GM23338 (cell line): ENCODE data around the gene PITX1. TPM values are rescaled to one million over a fixed set of nuclear protein-coding genes. Genes with fewer than 3 reads are reported as not detected.

ENCODE experiments used
- ATAC-seq: fragments of 200-7000 bp; cut with Tn5 transposase; 3 replicates; pipeline ENCODE4 v1.9.1; 2020
- DNase-seq: peaks from one replicate; pipeline ENCODE4 v3.0.0-alpha.2; 2015; ENCODE audit warnings: low spot score
- H2AFZ ChIP-seq: fragments of 200-600 bp; sonication (generic); 2 replicates; pipeline ENCODE4 v1.8.0; 2016; ENCODE audit warnings: antibody characterized with exemption, mild to moderate bottlenecking, moderate library complexity
- H3F3A ChIP-seq: fragments of 200-600 bp; sonication (generic); replicated peaks from 2 replicates; pipeline ENCODE4 v1.8.0; 2017; ENCODE audit warnings: antibody characterized with exemption, mixed run types, low read depth
- H3K27ac ChIP-seq: fragments of 200-600 bp; sonication (generic); 2 replicates; pipeline ENCODE4 v1.6.1; 2016; ENCODE audit warnings: low read depth
- H3K27me3 ChIP-seq: fragments of 200-600 bp; sonication (generic); 2 replicates; pipeline ENCODE4 v1.8.0; 2016; ENCODE audit warnings: mild to moderate bottlenecking, mixed run types, moderate library complexity; ENCODE audit not compliant: insufficient read depth
- H3K36me3 ChIP-seq: fragments of 200-600 bp; sonication (generic); 2 replicates; pipeline ENCODE4 v1.8.0; 2016; ENCODE audit warnings: mild to moderate bottlenecking; ENCODE audit not compliant: insufficient read depth
- H3K4me1 ChIP-seq: fragments of 200-600 bp; sonication (generic); 2 replicates; pipeline ENCODE4 v1.8.0; 2016; ENCODE audit warnings: mild to moderate bottlenecking, moderate library complexity; ENCODE audit not compliant: insufficient read depth
- H3K4me2 ChIP-seq: fragments of 200-600 bp; sonication (generic); 2 replicates; pipeline ENCODE4 v1.7.1; 2017; ENCODE audit warnings: mixed run types
- H3K4me3 ChIP-seq: fragments of 200-600 bp; sonication (generic); 2 replicates; pipeline ENCODE4 v1.6.1; 2016; ENCODE audit warnings: mixed run types
- H3K79me2 ChIP-seq: fragments of 200-600 bp; sonication (generic); replicated peaks from 2 replicates; pipeline ENCODE4 v1.8.0; 2017; ENCODE audit warnings: mild to moderate bottlenecking; ENCODE audit not compliant: insufficient read depth
- H3K9me2 ChIP-seq: fragments of 200-600 bp; sonication (generic); 2 replicates; pipeline ENCODE4 v1.8.0; 2017; ENCODE audit not compliant: insufficient read depth
- H4K20me1 ChIP-seq: fragments of 200-600 bp; sonication (generic); replicated peaks from 2 replicates; pipeline ENCODE4 v1.8.0; 2017; ENCODE audit warnings: mild to moderate bottlenecking; ENCODE audit not compliant: insufficient read depth
- H3K27ac Mint-ChIP-seq: 2 replicates; pipeline ENCODE4 v1.8.0; 2020; ENCODE audit warnings: inconsistent platforms, mild to moderate bottlenecking, moderate library complexity, mixed read lengths
- H3K27me3 Mint-ChIP-seq: 3 replicates; pipeline ENCODE4 v1.8.0; 2022; ENCODE audit warnings: low read depth, mild to moderate bottlenecking, moderate library complexity, mixed read lengths, inconsistent platforms; ENCODE audit not compliant: insufficient read depth, poor library complexity
- H3K36me3 Mint-ChIP-seq: 3 replicates; pipeline ENCODE4 v1.8.0; 2021; ENCODE audit warnings: low read depth, mild to moderate bottlenecking, inconsistent platforms, moderate library complexity, mixed read lengths
- H3K4me1 Mint-ChIP-seq: 3 replicates; pipeline ENCODE4 v1.8.0; 2020; ENCODE audit warnings: mild to moderate bottlenecking, inconsistent platforms, mixed read lengths
- H3K4me3 Mint-ChIP-seq: 3 replicates; pipeline ENCODE4 v1.8.0; 2021; ENCODE audit warnings: moderate library complexity, mild to moderate bottlenecking, inconsistent platforms, mixed read lengths
- H3K9me3 Mint-ChIP-seq: 3 replicates; pipeline ENCODE4 v1.8.0; 2020; ENCODE audit warnings: moderate library complexity, mild to moderate bottlenecking, inconsistent platforms, mixed read lengths
- CREB1 ChIP-seq: fragments of 250-450 bp; sonication (Bioruptor Pico); IDR thresholded peaks from 2 replicates; pipeline ENCODE4 v1.5.0; 2020; ENCODE audit warnings: low read depth, mild to moderate bottlenecking, moderate library complexity
- CTCF ChIP-seq, 2 experiments: fragments of 200-600 bp in 1 of 2; sonication (generic) in 1 of 2; conservative IDR thresholded peaks; 2 replicates each; pipeline versions ENCODE4 v1.5.1 to v1.6.1; 2016 to 2017; ENCODE audit warnings: antibody characterized with exemption in 2 of 2, low read depth in 2 of 2, mild to moderate bottlenecking in 2 of 2, moderate library complexity in 1 of 2
- EZH2phosphoT487 ChIP-seq: fragments of 200-600 bp; sonication (generic); IDR thresholded peaks from one replicate; pipeline ENCODE4 v1.8.1; 2018; ENCODE audit warnings: antibody characterized with exemption; ENCODE audit not compliant: unreplicated experiment
- JUNB ChIP-seq: IDR thresholded peaks from one replicate; pipeline ENCODE4 v1.6.1; 2016; ENCODE audit warnings: antibody characterized with exemption; ENCODE audit not compliant: unreplicated experiment
- NANOG ChIP-seq: IDR thresholded peaks from 2 replicates; pipeline ENCODE4 v1.6.1; 2016; ENCODE audit warnings: antibody characterized with exemption, borderline replicate concordance
- POLR2AphosphoS5 ChIP-seq: IDR thresholded peaks from 2 replicates; pipeline ENCODE4 v1.6.1; 2016; ENCODE audit warnings: antibody characterized with exemption, low read depth
- STAT1 ChIP-seq: IDR thresholded peaks from one replicate; pipeline ENCODE4 v1.6.1; 2016; ENCODE audit warnings: antibody characterized with exemption; ENCODE audit not compliant: unreplicated experiment
- ZNF331 ChIP-seq: fragments of 250-450 bp; sonication (Bioruptor Pico); IDR thresholded peaks from 2 replicates; pipeline ENCODE4 v1.5.0; 2020; ENCODE audit warnings: low read depth, mild to moderate bottlenecking, moderate library complexity
- ZNF462 ChIP-seq: fragments of 250-450 bp; sonication (Bioruptor Pico); IDR thresholded peaks from 2 replicates; pipeline ENCODE4 v1.5.0; 2020; ENCODE audit warnings: mild to moderate bottlenecking, moderate library complexity
- polyA plus RNA-seq: library from polyadenylated mRNA; unstranded; fragments of >200 nt; fragmentation: Nextera tagmentation; extraction: Ambion mirVana; gene quantifications from 2 replicates; pipeline ENCODE4 v1.2.1, GENCODE V29; 2016
- total RNA-seq: library from RNA; depleted of rRNA; stranded (reverse); fragments of >200 nt; shearing (Covaris generic); gene quantifications from 2 replicates; pipeline ENCODE4 v1.2.3, GENCODE V29; 2014
- TF ChIP-seq, protein P1 (sequence below): IDR thresholded peaks from 2 replicates; pipeline ENCODE4 v1.6.1; 2016; ENCODE audit warnings: antibody characterized with exemption

The PITX1 gene
- total and polyA plus RNA-seq, 2 experiments from 2014 or later, result not detected

GRCh38 chr5:135005076-135005475 lies 29.0 kb downstream of the PITX1 start:
- Histone ChIP-seq H2AFZ (no peak overlapping the region), H3K9me2 (no peaks in the 10 kb centered on the region), H3K4me1 (no peaks in the 10 kb centered on the region), H4K20me1 (no peaks in the 10 kb centered on the region), H3K4me2 (no peak overlapping the region), H3K79me2 (no peaks in the 10 kb centered on the region), H3K36me3 (no peaks in the 10 kb centered on the region), H3K27ac (no peak overlapping the region), H3K4me3 (no peak overlapping the region), H3F3A (no peaks in the 10 kb centered on the region), H3K27me3 (no peaks in the 10 kb centered on the region)
- no peak for TF ChIP-seq EZH2phosphoT487
- no peak for TF ChIP-seq CTCF (conservative IDR thresholded peaks at IDR 0.05; ENCODE audit: low read depth in 2 of 2)
- no peak for TF ChIP-seq ZNF331 (CRISPR knock-in tag)
- peaks cover 11% of the 10 kb centered on the region for H3K27me3 Mint-ChIP-seq
- H3K9me3 Mint-ChIP-seq, result no peaks in the 10 kb centered on the region
- H3K4me1 Mint-ChIP-seq, result no peaks in the 10 kb centered on the region; the same call in 2 of the 3 replicates
- H3K27ac Mint-ChIP-seq, result no peak overlapping the region
- H3K4me3 Mint-ChIP-seq, result no peak overlapping the region
- ATAC-seq (no peak), DNase-seq (no peak)
- H3K36me3 Mint-ChIP-seq, result no peaks in the 10 kb centered on the region; the same call in 2 of the 3 replicates

GRCh38 chr5:135004376-135004775 lies 29.7 kb downstream of the PITX1 start:
- Histone ChIP-seq H3K27ac (no peak overlapping the region), H3K36me3 (no peaks in the 10 kb centered on the region), H3K4me3 (no peak overlapping the region), H3K4me2 (no peak overlapping the region), H3K79me2 (no peaks in the 10 kb centered on the region), H3F3A (no peaks in the 10 kb centered on the region), H4K20me1 (no peaks in the 10 kb centered on the region), H3K27me3 (no peaks in the 10 kb centered on the region), H3K9me2 (no peaks in the 10 kb centered on the region), H3K4me1 (no peaks in the 10 kb centered on the region), H2AFZ (no peak overlapping the region)
- no peaks in the 10 kb centered on the region; the same call in 2 of the 3 replicates for H3K36me3 Mint-ChIP-seq
- no peak for ATAC-seq
- no peaks in the 10 kb centered on the region for H3K9me3 Mint-ChIP-seq
- no peak overlapping the region for H3K27ac Mint-ChIP-seq
- H3K27me3 Mint-ChIP-seq, result peaks cover 11% of the 10 kb centered on the region
- no peak overlapping the region for H3K4me3 Mint-ChIP-seq
- TF ChIP-seq NANOG, result no peak
- TF ChIP-seq, protein P1, sequence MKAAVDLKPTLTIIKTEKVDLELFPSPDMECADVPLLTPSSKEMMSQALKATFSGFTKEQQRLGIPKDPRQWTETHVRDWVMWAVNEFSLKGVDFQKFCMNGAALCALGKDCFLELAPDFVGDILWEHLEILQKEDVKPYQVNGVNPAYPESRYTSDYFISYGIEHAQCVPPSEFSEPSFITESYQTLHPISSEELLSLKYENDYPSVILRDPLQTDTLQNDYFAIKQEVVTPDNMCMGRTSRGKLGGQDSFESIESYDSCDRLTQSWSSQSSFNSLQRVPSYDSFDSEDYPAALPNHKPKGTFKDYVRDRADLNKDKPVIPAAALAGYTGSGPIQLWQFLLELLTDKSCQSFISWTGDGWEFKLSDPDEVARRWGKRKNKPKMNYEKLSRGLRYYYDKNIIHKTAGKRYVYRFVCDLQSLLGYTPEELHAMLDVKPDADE, result no peak
- no peak for TF ChIP-seq ZNF462 (CRISPR knock-in tag)
- no peak for TF ChIP-seq ZNF331 (CRISPR knock-in tag)
- TF ChIP-seq EZH2phosphoT487, result no peak
- TF ChIP-seq CREB1 (CRISPR knock-in tag), result no peak
- TF ChIP-seq STAT1, result no peak
- no peak for TF ChIP-seq POLR2AphosphoS5
- no peak for TF ChIP-seq JUNB
- no peaks in the 10 kb centered on the region; the same call in 2 of the 3 replicates for H3K4me1 Mint-ChIP-seq
- no peak for DNase-seq
